SJSA1 (cell line): Measurements from ENCODE around the gene MYO7A. TPM values are rescaled to one million over a fixed set of nuclear protein-coding genes. Genes with fewer than 3 reads are reported as not detected.

Source experiments
- DNase-seq, 2 experiments: peaks; one replicate each; pipeline ENCODE4 v3.0.0-alpha.2; 2015 to 2020; ENCODE audit warnings: low spot score in 2 of 2, low read depth in 1 of 2
- H3K27ac ChIP-seq: fragments of 250-450 bp; sonication (Bioruptor Pico); 2 replicates; pipeline ENCODE4 v1.5.1; 2020; ENCODE audit warnings: mild to moderate bottlenecking, moderate library complexity
- H3K27me3 ChIP-seq: fragments of 250-450 bp; sonication (Bioruptor Pico); replicated peaks from 2 replicates; pipeline ENCODE4 v1.5.1; 2020; ENCODE audit warnings: mild to moderate bottlenecking, moderate library complexity
- H3K36me3 ChIP-seq: fragments of 250-450 bp; sonication (Bioruptor Pico); 2 replicates; pipeline ENCODE4 v1.5.1; 2020; ENCODE audit warnings: mild to moderate bottlenecking
- H3K4me1 ChIP-seq: fragments of 250-450 bp; sonication (Bioruptor Pico); replicated peaks from 2 replicates; pipeline ENCODE4 v1.6.1; 2021; ENCODE audit warnings: mild to moderate bottlenecking
- H3K4me3 ChIP-seq: fragments of 250-450 bp; sonication (Bioruptor Pico); 2 replicates; pipeline ENCODE4 v1.5.1; 2020; ENCODE audit warnings: mild to moderate bottlenecking
- H3K9me3 ChIP-seq: fragments of 250-450 bp; sonication (Bioruptor Pico); replicated peaks from 2 replicates; pipeline ENCODE4 v1.5.1; 2020; ENCODE audit warnings: mild to moderate bottlenecking
- total RNA-seq: library from RNA; depleted of rRNA; stranded (reverse); fragments of >200 nt; shearing (Covaris generic); gene quantifications from 2 replicates; pipeline ENCODE4 v1.2.3, GENCODE V29; 2014

MYO7A gene
- total RNA-seq, 1 experiment from 2014 or later, result not detected

GRCh38 chr11:77203901-77204753, 76.1 kb downstream of the MYO7A start:
- H3K36me3 ChIP-seq, result no peaks in the 10 kb centered on the region
- H3K27ac ChIP-seq, result no peak overlapping the region
- no peaks in the 10 kb centered on the region for H3K27me3 ChIP-seq
- peak in 1 of 2 experiments; percentile 21 for DNase-seq
- no peak overlapping the region for H3K4me3 ChIP-seq
- no peaks in the 10 kb centered on the region for H3K4me1 ChIP-seq
- H3K9me3 ChIP-seq, result no peaks in the 10 kb centered on the region

- no peak overlapping the region for H3K4me3 ChIP-seq
- no peaks in the 10 kb centered on the region for H3K4me1 ChIP-seq
- H3K36me3 ChIP-seq, result no peaks in the 10 kb centered on the region
- no peak for DNase-seq
- H3K27me3 ChIP-seq, result no peaks in the 10 kb centered on the region
- no peak overlapping the region for H3K27ac ChIP-seq
- H3K9me3 ChIP-seq, result no peaks in the 10 kb centered on the region
Measured at GRCh38 chr11:77204754-77205466, 76.9 kb downstream of the MYO7A start.

DNA sequence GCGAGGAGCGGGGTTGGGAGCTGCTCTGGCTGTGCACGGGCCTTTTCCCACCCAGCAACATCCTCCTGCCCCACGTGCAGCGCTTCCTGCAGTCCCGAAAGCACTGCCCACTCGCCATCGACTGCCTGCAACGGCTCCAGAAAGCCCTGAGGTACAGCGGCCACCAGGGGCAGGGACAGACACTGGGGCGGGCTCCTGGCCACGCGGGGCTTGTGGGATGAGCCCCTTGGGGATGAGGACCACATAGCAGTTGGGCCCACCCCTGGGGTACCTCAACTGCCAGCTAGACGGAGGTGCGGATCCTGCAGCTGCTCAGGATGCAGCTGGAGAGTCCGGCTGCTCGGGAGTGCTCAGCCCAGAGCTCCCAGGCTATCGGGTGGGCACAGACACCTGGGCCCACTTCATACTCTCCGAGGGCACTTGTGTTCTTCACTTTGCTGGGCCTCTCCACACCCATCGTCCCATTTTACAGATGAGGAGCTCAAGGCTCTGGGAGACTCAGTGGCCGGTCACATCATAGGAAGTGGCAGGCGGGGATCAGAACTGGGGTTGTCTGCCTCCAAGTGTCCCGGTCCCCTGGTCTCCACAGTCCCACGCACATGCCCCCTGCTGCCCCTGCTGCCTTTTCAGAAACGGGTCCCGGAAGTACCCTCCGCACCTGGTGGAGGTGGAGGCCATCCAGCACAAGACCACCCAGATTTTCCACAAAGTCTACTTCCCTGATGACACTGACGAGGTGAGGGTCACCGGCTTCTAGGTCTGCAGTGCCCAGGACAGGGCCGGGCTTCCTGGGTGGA, 77.6 kb downstream of the MYO7A start:
- DNase-seq, result peak in 1 of 2 experiments; percentile 19
- Histone ChIP-seq H3K4me3 (no peak overlapping the region), H3K27me3 (no peaks in the 10 kb centered on the region), H3K36me3 (no peaks in the 10 kb centered on the region), H3K27ac (no peak overlapping the region), H3K4me1 (no peaks in the 10 kb centered on the region), H3K9me3 (no peaks in the 10 kb centered on the region)

GRCh38 chr11:77206264-77207018, 78.4 kb downstream of the MYO7A start:
- H3K27ac ChIP-seq, result no peak overlapping the region
- DNase-seq, result no peak
- H3K4me1 ChIP-seq, result no peaks in the 10 kb centered on the region
- H3K9me3 ChIP-seq, result no peaks in the 10 kb centered on the region
- no peak overlapping the region for H3K4me3 ChIP-seq
- no peaks in the 10 kb centered on the region for H3K27me3 ChIP-seq
- no peaks in the 10 kb centered on the region for H3K36me3 ChIP-seq

DNA sequence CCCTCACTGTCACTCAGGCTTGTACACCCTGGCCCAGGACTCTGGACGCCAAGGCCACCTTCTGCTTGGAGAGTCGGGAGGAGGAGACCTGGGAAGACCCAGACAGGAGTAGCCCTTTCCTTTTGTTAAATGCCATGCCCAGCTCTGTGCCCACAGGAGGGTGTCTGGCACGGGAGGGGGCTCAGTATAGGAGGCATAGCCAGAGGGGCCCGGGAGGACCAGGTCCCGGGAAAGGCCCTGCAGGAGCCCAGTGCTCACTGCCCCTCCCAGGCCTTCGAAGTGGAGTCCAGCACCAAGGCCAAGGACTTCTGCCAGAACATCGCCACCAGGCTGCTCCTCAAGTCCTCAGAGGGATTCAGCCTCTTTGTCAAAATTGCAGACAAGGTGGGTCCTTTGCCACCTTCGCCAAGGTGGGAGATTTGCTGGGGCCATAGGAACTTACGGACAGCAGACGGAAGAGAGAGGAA, 79.0 kb downstream of the MYO7A start:
- no peaks in the 10 kb centered on the region for H3K36me3 ChIP-seq
- no peaks in the 10 kb centered on the region for H3K9me3 ChIP-seq
- DNase-seq, result peak in 1 of 2 experiments; percentile 16
- H3K4me3 ChIP-seq, result no peak overlapping the region
- no peak overlapping the region for H3K27ac ChIP-seq
- H3K27me3 ChIP-seq, result no peaks in the 10 kb centered on the region
- no peaks in the 10 kb centered on the region for H3K4me1 ChIP-seq

- no peaks in the 10 kb centered on the region for H3K36me3 ChIP-seq
- H3K4me1 ChIP-seq, result no peaks in the 10 kb centered on the region
- H3K4me3 ChIP-seq, result no peak overlapping the region
- no peaks in the 10 kb centered on the region for H3K9me3 ChIP-seq
- H3K27ac ChIP-seq, result no peak overlapping the region
- no peak for DNase-seq
- no peaks in the 10 kb centered on the region for H3K27me3 ChIP-seq
Measured at GRCh38 chr11:77207618-77208313, 79.7 kb downstream of the MYO7A start.

DNA sequence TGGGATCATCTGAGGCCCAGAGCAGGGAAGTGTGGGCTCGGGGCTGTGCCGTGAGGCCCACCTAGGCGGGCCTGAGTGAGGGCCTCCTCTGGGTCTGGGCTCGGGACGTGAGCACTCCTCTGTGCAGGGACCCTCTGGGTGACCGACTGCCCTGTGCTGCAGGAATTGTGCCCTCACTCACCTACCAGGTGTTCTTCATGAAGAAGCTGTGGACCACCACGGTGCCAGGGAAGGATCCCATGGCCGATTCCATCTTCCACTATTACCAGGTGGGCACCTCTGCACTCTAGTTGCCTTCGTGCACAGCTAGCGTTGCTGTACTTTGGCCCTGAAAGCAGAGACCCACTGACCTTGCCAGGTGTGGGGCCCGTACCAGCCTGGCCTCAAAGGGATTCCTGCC, 80.5 kb downstream of the MYO7A start:
- Histone ChIP-seq H3K4me3 (no peak overlapping the region), H3K27ac (no peak overlapping the region), H3K9me3 (no peaks in the 10 kb centered on the region), H3K4me1 (no peaks in the 10 kb centered on the region), H3K27me3 (no peaks in the 10 kb centered on the region), H3K36me3 (no peaks in the 10 kb centered on the region)
- no peak for DNase-seq

GRCh38 chr11:77209663-77210062, 81.6 kb downstream of the MYO7A start:
- Histone ChIP-seq H3K27ac (no peak overlapping the region), H3K27me3 (no peaks in the 10 kb centered on the region), H3K9me3 (no peaks in the 10 kb centered on the region), H3K36me3 (no peaks in the 10 kb centered on the region), H3K4me1 (no peaks in the 10 kb centered on the region), H3K4me3 (no peak overlapping the region)
- DNase-seq, result no peak

GRCh38 chr11:77211040-77211451, 83.0 kb downstream of the MYO7A start:
- Histone ChIP-seq H3K4me3 (no peak overlapping the region), H3K9me3 (no peaks in the 10 kb centered on the region), H3K27ac (no peak overlapping the region), H3K36me3 (no peaks in the 10 kb centered on the region), H3K4me1 (no peaks in the 10 kb centered on the region), H3K27me3 (no peaks in the 10 kb centered on the region)
- DNase-seq, result no peak

DNA sequence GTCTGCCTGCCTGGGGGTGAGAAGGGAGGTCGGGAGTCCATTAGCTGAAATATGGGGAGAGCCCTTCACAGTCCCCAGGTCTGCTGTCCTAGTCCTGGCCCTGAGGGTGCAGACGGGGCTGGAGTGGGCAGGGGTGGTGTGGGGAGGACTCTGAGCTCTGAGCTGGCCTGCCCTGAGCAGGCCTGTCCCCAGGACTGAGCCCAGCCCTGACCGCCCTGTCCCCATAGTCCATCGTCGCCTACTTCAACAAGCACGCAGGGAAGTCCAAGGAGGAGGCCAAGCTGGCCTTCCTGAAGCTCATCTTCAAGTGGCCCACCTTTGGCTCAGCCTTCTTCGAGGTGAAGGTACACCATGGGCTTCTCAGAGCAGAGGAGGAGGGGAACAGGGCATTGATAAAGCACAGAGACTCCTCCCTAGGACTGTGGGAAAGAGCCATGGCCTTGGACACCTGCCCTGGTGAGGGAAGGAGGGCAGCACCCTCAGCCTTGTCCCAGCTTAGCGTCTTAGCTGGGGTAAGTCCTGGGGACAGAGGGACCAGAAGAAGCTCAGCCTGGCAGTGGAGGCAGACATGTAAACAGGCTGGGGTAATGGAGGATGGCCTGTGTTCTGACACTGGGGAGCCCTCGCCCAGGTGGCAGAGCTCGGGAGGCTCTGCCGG, 83.7 kb downstream of the MYO7A start:
- Histone ChIP-seq H3K36me3 (no peaks in the 10 kb centered on the region), H3K9me3 (no peaks in the 10 kb centered on the region), H3K27me3 (no peaks in the 10 kb centered on the region), H3K4me3 (no peak overlapping the region), H3K4me1 (no peaks in the 10 kb centered on the region), H3K27ac (no peak overlapping the region)
- no peak for DNase-seq

- Histone ChIP-seq H3K27me3 (no peaks in the 10 kb centered on the region), H3K27ac (no peak overlapping the region), H3K4me1 (no peaks in the 10 kb centered on the region), H3K4me3 (no peak overlapping the region), H3K36me3 (no peaks in the 10 kb centered on the region), H3K9me3 (no peaks in the 10 kb centered on the region)
- peak in 1 of 2 experiments; percentile 19 for DNase-seq
Measured at GRCh38 chr11:77212314-77213007, 84.4 kb downstream of the MYO7A start.

DNA sequence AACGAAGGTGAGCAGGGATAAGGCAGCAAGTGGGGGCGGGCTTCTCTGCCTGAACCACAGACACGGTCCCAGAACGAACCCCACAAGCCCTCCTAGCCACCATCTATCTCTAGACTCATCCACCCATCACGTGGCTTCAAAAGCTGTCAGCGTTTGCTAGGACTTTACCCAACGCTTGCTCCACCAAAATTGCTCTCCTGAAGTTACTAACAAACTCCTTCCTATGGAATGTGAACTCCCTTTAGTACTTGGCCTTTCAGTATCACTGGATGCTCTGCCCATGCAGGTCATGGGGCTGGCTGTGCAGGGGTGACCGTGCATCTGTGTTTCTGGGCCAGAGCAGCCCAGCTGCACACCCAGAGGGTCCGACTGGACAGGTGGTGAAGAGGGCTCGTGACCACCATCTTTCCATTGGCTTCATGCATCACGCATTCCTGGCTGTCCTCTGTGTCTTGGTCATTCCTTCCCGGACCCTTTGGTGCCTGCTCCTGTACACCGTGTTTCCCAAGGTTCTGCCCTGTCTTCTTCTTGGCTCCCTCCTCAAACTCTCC, 85.1 kb downstream of the MYO7A start:
- Histone ChIP-seq H3K27ac (no peak overlapping the region), H3K36me3 (no peaks in the 10 kb centered on the region), H3K4me3 (no peak overlapping the region), H3K27me3 (no peaks in the 10 kb centered on the region), H3K4me1 (no peaks in the 10 kb centered on the region), H3K9me3 (no peaks in the 10 kb centered on the region)
- DNase-seq, result no peak
